WTC11 (cell line): ENCODE data around the gene CUEDC1. TPM values are rescaled to one million over a fixed set of nuclear protein-coding genes. Genes with fewer than 3 reads are reported as not detected.

Experiments
- ATAC-seq: fragments of 200-7000 bp; cut with Tn5 transposase; 2 replicates; pipeline ENCODE4 v1.10.0; 2021; ENCODE audit warnings: mild to moderate bottlenecking, moderate library complexity
- CTCF ChIA-PET: fragments of 300-600 bp; sonication (Branson Sonifier 250); formaldehyde crosslinking; loops from one replicate; lab custom pipeline; 2021; ENCODE audit warnings: antibody characterized with exemption; lab: Charles Lee
- POLR2A ChIA-PET: fragments of 350-600 bp; sonication (Branson Sonifier 250); formaldehyde crosslinking; loops from one replicate; lab custom pipeline; 2021; ENCODE audit warnings: antibody characterized with exemption; lab: Charles Lee
- DNase-seq: peaks from one replicate; pipeline ENCODE4 v3.0.0; 2021; ENCODE audit warnings: low spot score
- H3K27ac Mint-ChIP-seq: 2 replicates; pipeline ENCODE4 v1.8.0; 2021; ENCODE audit warnings: mixed read lengths
- H3K27me3 Mint-ChIP-seq: 2 replicates; pipeline ENCODE4 v1.8.0; 2021; ENCODE audit warnings: low read depth, mild to moderate bottlenecking, moderate library complexity, mixed read lengths
- H3K36me3 Mint-ChIP-seq: 2 replicates; pipeline ENCODE4 v1.8.0; 2021; ENCODE audit warnings: mixed read lengths
- H3K4me1 Mint-ChIP-seq: 2 replicates; pipeline ENCODE4 v1.8.0; 2022; ENCODE audit warnings: mixed read lengths
- H3K4me3 Mint-ChIP-seq: 2 replicates; pipeline ENCODE4 v1.8.0; 2021; ENCODE audit warnings: mild to moderate bottlenecking, moderate library complexity, mixed read lengths
- H3K9me3 Mint-ChIP-seq: 2 replicates; pipeline ENCODE4 v1.8.0; 2021; ENCODE audit warnings: mixed read lengths
- ARID4B ChIP-seq: sonication (generic); formaldehyde crosslinking; IDR thresholded peaks from 2 replicates; pipeline ENCODE4 v1.8.0; 2023; ENCODE audit warnings: missing genetic modification reagents, mild to moderate bottlenecking, borderline replicate concordance
- ATF6 ChIP-seq: sonication (generic); formaldehyde crosslinking; IDR thresholded peaks from 2 replicates; pipeline ENCODE4 v1.8.1; 2023; ENCODE audit warnings: mild to moderate bottlenecking, missing genetic modification reagents
- CREB1 ChIP-seq: sonication (generic); formaldehyde crosslinking; IDR thresholded peaks from 2 replicates; pipeline ENCODE4 v1.8.0; 2023; ENCODE audit warnings: mild to moderate bottlenecking, missing genetic modification reagents
- E2F4 ChIP-seq: sonication (generic); formaldehyde crosslinking; IDR thresholded peaks from 2 replicates; pipeline ENCODE4 v1.8.1; 2022; ENCODE audit warnings: low read depth, mild to moderate bottlenecking, moderate library complexity, missing genetic modification reagents, borderline replicate concordance
- FOXP1 ChIP-seq: sonication (generic); formaldehyde crosslinking; IDR thresholded peaks from 2 replicates; pipeline ENCODE4 v1.8.0; 2022; ENCODE audit warnings: missing genetic modification reagents, mild to moderate bottlenecking, moderate library complexity, borderline replicate concordance
- GABPB1 ChIP-seq: sonication (generic); formaldehyde crosslinking; IDR thresholded peaks from 2 replicates; pipeline ENCODE4 v1.8.1; 2023; ENCODE audit warnings: mild to moderate bottlenecking, missing genetic modification reagents
- IRF2 ChIP-seq: sonication (generic); formaldehyde crosslinking; IDR thresholded peaks from 2 replicates; pipeline ENCODE4 v1.8.0; 2022; ENCODE audit warnings: low read depth, missing genetic modification reagents, borderline replicate concordance
- MLX ChIP-seq: sonication (generic); formaldehyde crosslinking; IDR thresholded peaks from 2 replicates; pipeline ENCODE4 v1.8.1; 2023; ENCODE audit warnings: mild to moderate bottlenecking, missing genetic modification reagents, moderate library complexity
- OVOL2 ChIP-seq: fragments of 250-450 bp; sonication (Bioruptor Pico); IDR thresholded peaks from 2 replicates; pipeline ENCODE4 v1.9.0; 2021; ENCODE audit warnings: mild to moderate bottlenecking, borderline replicate concordance
- PRDM15 ChIP-seq: sonication (generic); formaldehyde crosslinking; IDR thresholded peaks from 2 replicates; pipeline ENCODE4 v1.8.0; 2022; ENCODE audit warnings: missing genetic modification reagents
- SOX15 ChIP-seq: fragments of 250-450 bp; sonication (Bioruptor Pico); IDR thresholded peaks from 2 replicates; pipeline ENCODE4 v1.9.0; 2021; ENCODE audit warnings: mild to moderate bottlenecking
- TCF7 ChIP-seq: sonication (generic); formaldehyde crosslinking; IDR thresholded peaks from 2 replicates; pipeline ENCODE4 v1.8.0; 2022; ENCODE audit warnings: mild to moderate bottlenecking, low read depth, missing genetic modification reagents, moderate library complexity
- ZNF121 ChIP-seq: sonication (generic); formaldehyde crosslinking; IDR thresholded peaks from 2 replicates; pipeline ENCODE4 v1.8.0; 2023; ENCODE audit warnings: missing genetic modification reagents
- ZNF138 ChIP-seq: sonication (generic); formaldehyde crosslinking; conservative IDR thresholded peaks from 2 replicates; pipeline ENCODE4 v1.8.1; 2022; ENCODE audit warnings: mild to moderate bottlenecking, moderate library complexity, missing genetic modification reagents
- ZNF281 ChIP-seq: sonication (generic); formaldehyde crosslinking; IDR thresholded peaks from 2 replicates; pipeline ENCODE4 v1.8.0; 2023; ENCODE audit warnings: mild to moderate bottlenecking, missing genetic modification reagents
- ZNF396 ChIP-seq: fragments of 250-450 bp; sonication (Bioruptor Pico); IDR thresholded peaks from 2 replicates; pipeline ENCODE4 v1.8.0; 2021; ENCODE audit warnings: mild to moderate bottlenecking, moderate library complexity, borderline replicate concordance
- total RNA-seq: library from RNA; stranded (reverse); gene quantifications from 3 replicates; pipeline ENCODE4 v1.2.3, GENCODE V29; 2021

CUEDC1 gene
- total RNA-seq, 1 experiment from 2014 or later = 12.2 TPM

- no peak for TF ChIP-seq TCF7
- no peak for TF ChIP-seq CREB1 (CRISPR knock-in tag)
These were observed 131.5 kb downstream of the CUEDC1 start (continued) for GRCh38 chr17:57823469-57824401.

GRCh38 chr17:57819867-57820266 lies 135.3 kb downstream of the CUEDC1 start:
- Mint-ChIP-seq H3K4me1 (peaks cover 11% of the 10 kb centered on the region), H3K27me3 (peaks cover 2% of the 10 kb centered on the region; the same call in 1 of the 2 replicates), H3K9me3 (no peaks in the 10 kb centered on the region), H3K4me3 (no peak overlapping the region), H3K36me3 (no peaks in the 10 kb centered on the region), H3K27ac (no peak overlapping the region)
- ATAC-seq (no peak), DNase-seq (no peak)
- TF ChIP-seq CREB1 (CRISPR knock-in tag) (no peak), PRDM15 (CRISPR knock-in tag) (no peak), E2F4 (CRISPR knock-in tag) (no peak), GABPB1 (no peak), ARID4B (CRISPR knock-in tag) (no peak), IRF2 (CRISPR knock-in tag) (no peak), FOXP1 (no peak), ZNF138 (CRISPR knock-in tag) (no peak)
- ChIA-PET POLR2A (no interaction called here), CTCF (interaction anchor here (5.8 kb wide), 1 partner anchor 14 kb away, joined by 37 read pairs; no protein-coding TSS in a partner anchor)

- ATAC-seq = no peak
- ChIA-PET POLR2A (no interaction called here), CTCF (interaction anchor here (5.8 kb wide), 1 partner anchor 15 kb away, joined by 37 read pairs; no protein-coding TSS in a partner anchor)
- no peak for DNase-seq
- H3K36me3 Mint-ChIP-seq = no peaks in the 10 kb centered on the region
- H3K27me3 Mint-ChIP-seq = peaks cover 2% of the 10 kb centered on the region; the same call in 1 of the 2 replicates
- H3K27ac Mint-ChIP-seq = no peak overlapping the region
- H3K4me3 Mint-ChIP-seq = no peak overlapping the region
- H3K4me1 Mint-ChIP-seq = peaks cover 11% of the 10 kb centered on the region
- no peaks in the 10 kb centered on the region for H3K9me3 Mint-ChIP-seq
- TF ChIP-seq ZNF396 (CRISPR knock-in tag) (no peak), ZNF281 (CRISPR knock-in tag) (no peak), ATF6 (CRISPR knock-in tag) (no peak), SOX15 (CRISPR knock-in tag) (no peak), GABPB1 (no peak), ZNF121 (CRISPR knock-in tag) (no peak), MLX (CRISPR knock-in tag) (no peak), OVOL2 (CRISPR knock-in tag) (no peak)
These were observed 135.9 kb downstream of the CUEDC1 start for GRCh38 chr17:57819285-57819684.
